ENCODE measurements around the gene UBE3D.
"Not testable (repeated sequence)": the region's sequence is repeated elsewhere in the genome, so short reads cannot be mapped to it uniquely, and the experiment has no call there.

UBE3D gene

GRCh38 chr6:82954937-82955577, 110.6 kb downstream of the UBE3D start:
- peaks cover 11% of the 10 kb centered on the region for H3K4me1 ChIP-seq (ENCODE audit: control insufficient read depth, insufficient read depth, low read length)
- H3K36me3 ChIP-seq (ENCODE audit: control insufficient read depth, insufficient read depth, low read length) = peaks cover 17% of the 10 kb centered on the region
- H3K27ac ChIP-seq (ENCODE audit: low read depth, low read length) = no peak overlapping the region
- H3K9me3 ChIP-seq (ENCODE audit: control insufficient read depth, insufficient read depth, low read depth, low read length) = no peaks in the 10 kb centered on the region
- no peak overlapping the region for H3K4me3 ChIP-seq (ENCODE audit: low read depth, low read length)
- H3K27me3 ChIP-seq (ENCODE audit: control insufficient read depth, insufficient read depth, low read length) = no peaks in the 10 kb centered on the region
- H3K9ac ChIP-seq (ENCODE audit: low read length) = no peak overlapping the region

GRCh38 chr6:82954356-82954755, 111.3 kb downstream of the UBE3D start:
- Histone ChIP-seq H3K4me1 (ENCODE audit: control insufficient read depth, insufficient read depth, low read length) (peaks cover 4% of the 10 kb centered on the region), H3K4me3 (ENCODE audit: low read depth, low read length) (no peak overlapping the region), H3K9me3 (ENCODE audit: control insufficient read depth, insufficient read depth, low read depth, low read length) (no peaks in the 10 kb centered on the region), H3K27ac (ENCODE audit: low read depth, low read length) (no peak overlapping the region), H3K9ac (ENCODE audit: low read length) (no peak overlapping the region), H3K27me3 (ENCODE audit: control insufficient read depth, insufficient read depth, low read length) (no peaks in the 10 kb centered on the region), H3K36me3 (ENCODE audit: control insufficient read depth, insufficient read depth, low read length) (peaks cover 17% of the 10 kb centered on the region)

GRCh38 chr6:82953871-82954270, 111.8 kb downstream of the UBE3D start:
- no peak overlapping the region for H3K9ac ChIP-seq (ENCODE audit: low read length)
- H3K4me1 ChIP-seq (ENCODE audit: control insufficient read depth, insufficient read depth, low read length) = no peaks in the 10 kb centered on the region
- H3K27ac ChIP-seq (ENCODE audit: low read depth, low read length) = no peak overlapping the region
- no peak overlapping the region for H3K4me3 ChIP-seq (ENCODE audit: low read depth, low read length)
- H3K9me3 ChIP-seq (ENCODE audit: control insufficient read depth, insufficient read depth, low read depth, low read length) = no peaks in the 10 kb centered on the region
- H3K36me3 ChIP-seq (ENCODE audit: control insufficient read depth, insufficient read depth, low read length) = peaks cover 17% of the 10 kb centered on the region
- H3K27me3 ChIP-seq (ENCODE audit: control insufficient read depth, insufficient read depth, low read length) = no peaks in the 10 kb centered on the region

GRCh38 chr6:82951935-82952334, 113.7 kb downstream of the UBE3D start:
- Histone ChIP-seq H3K4me1 (ENCODE audit: control insufficient read depth, insufficient read depth, low read length) (no peaks in the 10 kb centered on the region), H3K9me3 (ENCODE audit: control insufficient read depth, insufficient read depth, low read depth, low read length) (0 out of 2 replicates have a peak, but pooled peaks cover 2% of the 10 kb centered on the region), H3K36me3 (ENCODE audit: control insufficient read depth, insufficient read depth, low read length) (peaks cover 17% of the 10 kb centered on the region), H3K27me3 (ENCODE audit: control insufficient read depth, insufficient read depth, low read length) (no peaks in the 10 kb centered on the region), H3K9ac (ENCODE audit: low read length) (no peak overlapping the region), H3K4me3 (ENCODE audit: low read depth, low read length) (no peak overlapping the region), H3K27ac (ENCODE audit: low read depth, low read length) (no peak overlapping the region)

GRCh38 chr6:82951389-82951788, 114.3 kb downstream of the UBE3D start:
- Histone ChIP-seq H3K9me3 (ENCODE audit: control insufficient read depth, insufficient read depth, low read depth, low read length) (0 out of 2 replicates have a peak, but pooled peaks cover 2% of the 10 kb centered on the region), H3K9ac (ENCODE audit: low read length) (no peak overlapping the region), H3K27me3 (ENCODE audit: control insufficient read depth, insufficient read depth, low read length) (no peaks in the 10 kb centered on the region), H3K36me3 (ENCODE audit: control insufficient read depth, insufficient read depth, low read length) (peaks cover 15% of the 10 kb centered on the region), H3K4me3 (ENCODE audit: low read depth, low read length) (no peak overlapping the region), H3K27ac (ENCODE audit: low read depth, low read length) (no peak overlapping the region), H3K4me1 (ENCODE audit: control insufficient read depth, insufficient read depth, low read length) (no peaks in the 10 kb centered on the region)

GRCh38 chr6:82930915-82931314, 134.7 kb downstream of the UBE3D start:
- Histone ChIP-seq H3K36me3 (ENCODE audit: control insufficient read depth, insufficient read depth, low read length) (peaks cover 36% of the 10 kb centered on the region), H3K9me3 (ENCODE audit: control insufficient read depth, insufficient read depth, low read depth, low read length) (peaks cover 53% of the 10 kb centered on the region)
- not testable (repeated sequence) for H3K27me3 ChIP-seq (ENCODE audit: control insufficient read depth, insufficient read depth, low read length); H3K9ac ChIP-seq (ENCODE audit: low read length); H3K4me1 ChIP-seq (ENCODE audit: control insufficient read depth, insufficient read depth, low read length); H3K27ac ChIP-seq (ENCODE audit: low read depth, low read length); H3K4me3 ChIP-seq (ENCODE audit: low read depth, low read length)

GRCh38 chr6:82924799-82925535, 140.7 kb downstream of the UBE3D start:
- Histone ChIP-seq H3K4me1 (ENCODE audit: control insufficient read depth, insufficient read depth, low read length) (no peaks in the 10 kb centered on the region), H3K4me3 (ENCODE audit: low read depth, low read length) (no peak overlapping the region), H3K9me3 (ENCODE audit: control insufficient read depth, insufficient read depth, low read depth, low read length) (peaks cover 7% of the 10 kb centered on the region), H3K27me3 (ENCODE audit: control insufficient read depth, insufficient read depth, low read length) (no peaks in the 10 kb centered on the region), H3K36me3 (ENCODE audit: control insufficient read depth, insufficient read depth, low read length) (peaks cover 4% of the 10 kb centered on the region; the same call in 1 of the 2 replicates), H3K9ac (ENCODE audit: low read length) (no peak overlapping the region), H3K27ac (ENCODE audit: low read depth, low read length) (no peak overlapping the region)

- no peak overlapping the region for H3K27ac ChIP-seq (ENCODE audit: low read depth, low read length)
These were observed 144.4 kb downstream of the UBE3D start for GRCh38 chr6:82921258-82921657.

GRCh38 chr6:82917346-82918064, 148.1 kb downstream of the UBE3D start:
- H3K27me3 ChIP-seq (ENCODE audit: control insufficient read depth, insufficient read depth, low read length) = no peaks in the 10 kb centered on the region
- H3K4me1 ChIP-seq (ENCODE audit: control insufficient read depth, insufficient read depth, low read length) = no peaks in the 10 kb centered on the region
- H3K9ac ChIP-seq (ENCODE audit: low read length) = no peak overlapping the region
- H3K36me3 ChIP-seq (ENCODE audit: control insufficient read depth, insufficient read depth, low read length) = peaks cover 9% of the 10 kb centered on the region; the same call in 1 of the 2 replicates
- H3K4me3 ChIP-seq (ENCODE audit: low read depth, low read length) = no peak overlapping the region
- peaks cover 5% of the 10 kb centered on the region; the same call in 1 of the 2 replicates for H3K9me3 ChIP-seq (ENCODE audit: control insufficient read depth, insufficient read depth, low read depth, low read length)
- no peak overlapping the region for H3K27ac ChIP-seq (ENCODE audit: low read depth, low read length)

More at GRCh38 chr6:82921258-82921657, 144.4 kb downstream of the UBE3D start:
- Histone ChIP-seq H3K4me1 (ENCODE audit: control insufficient read depth, insufficient read depth, low read length) (no peaks in the 10 kb centered on the region), H3K9ac (ENCODE audit: low read length) (no peak overlapping the region), H3K36me3 (ENCODE audit: control insufficient read depth, insufficient read depth, low read length) (peaks cover 6% of the 10 kb centered on the region; the same call in 1 of the 2 replicates), H3K9me3 (ENCODE audit: control insufficient read depth, insufficient read depth, low read depth, low read length) (peaks cover 5% of the 10 kb centered on the region; the same call in 1 of the 2 replicates), H3K4me3 (ENCODE audit: low read depth, low read length) (no peak overlapping the region), H3K27me3 (ENCODE audit: control insufficient read depth, insufficient read depth, low read length) (no peaks in the 10 kb centered on the region)

GRCh38 chr6:82915666-82916065, 150.0 kb downstream of the UBE3D start:
- Histone ChIP-seq H3K27me3 (ENCODE audit: control insufficient read depth, insufficient read depth, low read length) (no peaks in the 10 kb centered on the region), H3K4me3 (ENCODE audit: low read depth, low read length) (no peak overlapping the region), H3K27ac (ENCODE audit: low read depth, low read length) (no peak overlapping the region), H3K36me3 (ENCODE audit: control insufficient read depth, insufficient read depth, low read length) (peaks cover 9% of the 10 kb centered on the region; the same call in 1 of the 2 replicates), H3K4me1 (ENCODE audit: control insufficient read depth, insufficient read depth, low read length) (no peaks in the 10 kb centered on the region), H3K9ac (ENCODE audit: low read length) (no peak overlapping the region), H3K9me3 (ENCODE audit: control insufficient read depth, insufficient read depth, low read depth, low read length) (peaks cover 5% of the 10 kb centered on the region; the same call in 1 of the 2 replicates)

- no peak overlapping the region for H3K9ac ChIP-seq (ENCODE audit: low read length)
- peaks cover 7% of the 10 kb centered on the region; the same call in 1 of the 2 replicates for H3K36me3 ChIP-seq (ENCODE audit: control insufficient read depth, insufficient read depth, low read length)
- H3K9me3 ChIP-seq (ENCODE audit: control insufficient read depth, insufficient read depth, low read depth, low read length) = peaks cover 5% of the 10 kb centered on the region; the same call in 1 of the 2 replicates
- no peaks in the 10 kb centered on the region for H3K27me3 ChIP-seq (ENCODE audit: control insufficient read depth, insufficient read depth, low read length)
- no peak overlapping the region for H3K27ac ChIP-seq (ENCODE audit: low read depth, low read length)
- no peaks in the 10 kb centered on the region for H3K4me1 ChIP-seq (ENCODE audit: control insufficient read depth, insufficient read depth, low read length)
- H3K4me3 ChIP-seq (ENCODE audit: low read depth, low read length) = no peak overlapping the region
These were observed 151.1 kb downstream of the UBE3D start for GRCh38 chr6:82914511-82914910.

All from HUES6 (cell line).